RWPE2 (cell line): Measurements from ENCODE around the gene P4HB.
A peak's percentile ranks its signal among the peaks of the same experiment; 100 is the strongest.

Experiments used
- ATAC-seq: fragments of 200-7000 bp; cut with Tn5 transposase; 3 replicates; pipeline ENCODE4 v1.9.1; 2021; ENCODE audit warnings: low read depth
- DNase-seq: peaks from one replicate; pipeline ENCODE4 v3.0.0-alpha.2; 2020; ENCODE audit warnings: low spot score
- H3K27ac ChIP-seq: fragments of 450-650 bp; 2 replicates; pipeline ENCODE4 v1.5.1; 2017; ENCODE audit warnings: mild to moderate bottlenecking; ENCODE audit not compliant: poor library complexity, severe bottlenecking
- H3K27me3 ChIP-seq: fragments of 250-450 bp; sonication (Bioruptor Pico); 2 replicates; pipeline ENCODE4 v1.5.1; 2021; ENCODE audit warnings: mild to moderate bottlenecking, moderate library complexity; ENCODE audit not compliant: insufficient read depth, poor library complexity, severe bottlenecking
- H3K36me3 ChIP-seq: fragments of 250-450 bp; sonication (Bioruptor Pico); 2 replicates; pipeline ENCODE4 v1.5.1; 2020; ENCODE audit warnings: low read depth, mild to moderate bottlenecking, moderate library complexity
- H3K4me1 ChIP-seq: fragments of 250-450 bp; sonication (Bioruptor Pico); 2 replicates; pipeline ENCODE4 v1.5.1; 2021; ENCODE audit warnings: mild to moderate bottlenecking, moderate library complexity; ENCODE audit not compliant: insufficient read depth, poor library complexity, severe bottlenecking
- H3K4me3 ChIP-seq: fragments of 250-450 bp; sonication (Bioruptor Pico); 2 replicates; pipeline ENCODE4 v1.5.1; 2021; ENCODE audit warnings: mild to moderate bottlenecking, moderate library complexity; ENCODE audit not compliant: severe bottlenecking
- H3K9me3 ChIP-seq: fragments of 250-450 bp; sonication (Bioruptor Pico); 2 replicates; pipeline ENCODE4 v1.5.1; 2021; ENCODE audit warnings: mild to moderate bottlenecking, moderate library complexity; ENCODE audit not compliant: severe bottlenecking
- CTCF ChIP-seq: fragments of 450-650 bp; IDR thresholded peaks from one replicate; pipeline ENCODE4 v1.5.1; 2017; ENCODE audit warnings: mild to moderate bottlenecking, moderate library complexity; ENCODE audit not compliant: poor library complexity, severe bottlenecking

Gene P4HB

GRCh38 chr17:81831957-81832607 lies 28.3 kb downstream of the P4HB start:
- TF ChIP-seq CTCF = no peak
- no peaks in the 10 kb centered on the region for H3K27me3 ChIP-seq
- no peaks in the 10 kb centered on the region for H3K9me3 ChIP-seq
- ATAC-seq = peak; percentile 7; the same call in 2 of the 3 replicates
- no peaks in the 10 kb centered on the region for H3K36me3 ChIP-seq
- DNase-seq = no peak
- peaks cover 8% of the 10 kb centered on the region for H3K4me1 ChIP-seq
- H3K27ac ChIP-seq = peak overlapping the region; percentile 71
- peak overlapping the region; percentile 53 for H3K4me3 ChIP-seq

- Histone ChIP-seq H3K4me1 (peaks cover 8% of the 10 kb centered on the region), H3K27ac (peak overlapping the region; percentile 71), H3K27me3 (no peaks in the 10 kb centered on the region), H3K4me3 (no peak overlapping the region), H3K9me3 (no peaks in the 10 kb centered on the region), H3K36me3 (no peaks in the 10 kb centered on the region)
- DNase-seq (no peak), ATAC-seq (no peak)
- no peak for TF ChIP-seq CTCF
Measured at GRCh38 chr17:81831563-81831956, 28.8 kb downstream of the P4HB start.

GRCh38 chr17:81829858-81830257 lies 30.5 kb downstream of the P4HB start:
- no peak overlapping the region for H3K27ac ChIP-seq
- no peaks in the 10 kb centered on the region for H3K9me3 ChIP-seq
- H3K4me3 ChIP-seq = no peak overlapping the region
- ATAC-seq (no peak), DNase-seq (no peak)
- no peak for TF ChIP-seq CTCF
- peaks cover 8% of the 10 kb centered on the region for H3K4me1 ChIP-seq
- H3K36me3 ChIP-seq = no peaks in the 10 kb centered on the region
- H3K27me3 ChIP-seq = no peaks in the 10 kb centered on the region

DNA sequence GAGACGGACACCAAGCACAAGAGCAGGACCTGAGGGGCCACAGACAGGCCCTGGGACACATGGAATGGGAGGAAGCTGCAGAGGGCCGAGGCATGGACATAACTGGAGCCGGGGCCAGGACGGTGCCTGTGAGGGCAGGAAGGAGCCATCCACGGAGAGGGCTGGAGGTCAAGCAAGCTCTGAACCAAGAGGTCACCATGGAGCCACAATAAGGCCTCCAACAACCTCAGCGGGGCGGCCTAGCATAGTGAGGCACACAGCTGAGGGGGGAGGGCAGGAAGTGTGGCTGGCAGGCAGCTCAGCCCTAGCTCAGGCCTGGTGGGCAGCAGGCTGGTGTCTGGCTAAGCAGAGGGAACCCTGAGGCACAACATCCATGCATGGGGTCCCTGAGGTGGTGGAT lies 31.7 kb downstream of the P4HB start:
- no peak overlapping the region for H3K27ac ChIP-seq
- H3K4me1 ChIP-seq = peaks cover 8% of the 10 kb centered on the region
- H3K27me3 ChIP-seq = no peaks in the 10 kb centered on the region
- H3K36me3 ChIP-seq = no peaks in the 10 kb centered on the region
- DNase-seq (no peak), ATAC-seq (no peak)
- H3K9me3 ChIP-seq = no peaks in the 10 kb centered on the region
- TF ChIP-seq CTCF = no peak
- no peak overlapping the region for H3K4me3 ChIP-seq

DNA sequence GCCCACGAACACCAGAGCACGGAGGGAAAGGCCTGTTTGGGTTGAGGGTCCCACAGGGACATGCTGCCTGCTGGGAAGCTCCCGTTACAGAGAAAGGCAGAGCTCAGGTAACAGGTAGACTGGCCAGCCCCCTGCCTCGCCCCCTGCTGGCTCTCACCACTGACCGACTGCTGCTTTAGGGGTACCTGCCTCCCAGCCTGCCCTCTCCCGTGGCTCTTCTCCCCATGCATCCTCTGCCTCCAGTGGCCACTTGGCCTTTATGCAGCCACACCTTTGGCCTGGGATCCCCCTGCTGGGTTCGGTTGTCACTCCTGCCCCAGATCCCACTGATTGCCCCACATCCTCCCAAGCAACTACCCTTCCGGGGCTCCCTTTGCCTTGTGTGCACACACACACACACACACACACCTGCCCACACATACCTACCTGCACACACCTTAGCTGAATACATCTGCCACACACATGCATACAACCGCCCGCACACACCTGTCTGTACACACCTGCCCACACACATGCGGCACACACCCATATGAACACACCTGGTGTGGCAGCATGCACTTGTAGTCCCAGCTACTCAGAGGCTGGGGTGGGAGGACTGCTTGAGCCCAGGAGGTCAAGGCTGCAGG lies 34.4 kb downstream of the P4HB start:
- Histone ChIP-seq H3K9me3 (no peaks in the 10 kb centered on the region), H3K4me1 (no peaks in the 10 kb centered on the region), H3K27me3 (no peaks in the 10 kb centered on the region), H3K36me3 (no peaks in the 10 kb centered on the region), H3K27ac (no peak overlapping the region), H3K4me3 (no peak overlapping the region)
- TF ChIP-seq CTCF = no peak
- ATAC-seq (no peak; the same call in 2 of the 3 replicates), DNase-seq (no peak)
